DMS 273 treated with DMSO at 0.1 percent for 48 hours (cell line): ENCODE measurements around the gene DMAP1.

ENCODE experiments used
- DNase-seq: peaks from one replicate; lab custom pipeline; 2025; lab: John Stamatoyannopoulos, UW

Gene DMAP1

GRCh38 chr1:44254392-44254910 is 41.2 kb downstream of the DMAP1 start:
- no peak for DNase-seq

DNA sequence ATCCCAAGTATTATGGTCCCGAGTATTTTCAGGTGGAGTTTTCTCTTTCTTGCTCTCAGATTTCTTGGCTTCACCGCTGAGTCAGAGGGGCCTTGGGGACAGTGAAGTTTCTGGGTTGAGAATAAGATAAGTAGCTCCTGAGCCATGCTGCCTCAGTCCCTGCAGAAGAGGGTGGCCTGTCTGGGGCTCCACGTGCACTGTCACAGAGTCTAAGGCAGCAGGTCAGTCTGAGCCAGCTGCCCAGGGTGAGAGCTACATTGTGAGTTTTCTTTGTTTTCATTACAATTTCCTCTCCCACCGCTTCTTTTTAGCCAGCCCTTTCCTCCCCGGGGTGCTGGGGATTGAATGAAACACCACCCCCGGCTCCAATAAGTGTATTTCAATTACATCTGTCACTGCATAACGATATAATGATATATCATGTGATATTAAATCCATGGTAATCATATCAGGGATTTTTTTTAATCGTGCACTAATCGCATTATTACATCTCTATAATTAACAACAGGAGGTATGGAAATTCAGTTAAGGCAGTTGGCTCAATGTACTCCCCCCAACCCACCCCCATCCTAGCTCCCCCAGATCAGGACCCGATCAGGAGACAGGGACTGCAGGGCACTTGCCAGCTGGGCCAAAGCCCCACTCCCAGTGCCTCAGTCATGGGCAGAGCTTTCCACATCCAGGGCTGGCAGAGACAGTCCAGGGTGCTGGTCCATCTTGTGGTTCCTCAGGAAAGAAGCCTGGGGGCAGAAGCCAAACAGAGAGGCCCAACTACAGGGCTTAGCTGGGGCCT is 43.7 kb downstream of the DMAP1 start:
- DNase-seq, result no peak

DNA sequence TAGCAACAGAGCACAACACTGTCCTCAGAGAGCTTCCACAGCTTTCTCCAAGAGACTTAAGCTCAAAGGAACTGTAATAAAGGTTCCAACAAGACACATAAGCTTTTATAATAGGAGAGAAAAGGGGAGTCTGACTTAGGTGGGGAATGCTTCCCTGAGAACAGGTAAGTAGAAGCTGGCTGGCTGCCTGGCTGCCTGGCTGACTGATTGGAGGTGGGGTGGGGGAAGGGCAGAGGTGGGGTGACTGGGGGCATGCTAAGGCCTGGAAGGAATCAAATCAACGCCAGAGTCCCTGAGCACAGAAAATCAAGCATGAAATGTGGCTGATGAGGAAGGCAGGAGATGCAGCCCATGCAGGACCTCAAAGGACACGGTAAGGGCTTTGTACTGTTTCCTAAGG is 45.8 kb downstream of the DMAP1 start:
- no peak for DNase-seq

GRCh38 chr1:44260792-44261170 is 47.5 kb downstream of the DMAP1 start:
- DNase-seq, result no peak

DNA sequence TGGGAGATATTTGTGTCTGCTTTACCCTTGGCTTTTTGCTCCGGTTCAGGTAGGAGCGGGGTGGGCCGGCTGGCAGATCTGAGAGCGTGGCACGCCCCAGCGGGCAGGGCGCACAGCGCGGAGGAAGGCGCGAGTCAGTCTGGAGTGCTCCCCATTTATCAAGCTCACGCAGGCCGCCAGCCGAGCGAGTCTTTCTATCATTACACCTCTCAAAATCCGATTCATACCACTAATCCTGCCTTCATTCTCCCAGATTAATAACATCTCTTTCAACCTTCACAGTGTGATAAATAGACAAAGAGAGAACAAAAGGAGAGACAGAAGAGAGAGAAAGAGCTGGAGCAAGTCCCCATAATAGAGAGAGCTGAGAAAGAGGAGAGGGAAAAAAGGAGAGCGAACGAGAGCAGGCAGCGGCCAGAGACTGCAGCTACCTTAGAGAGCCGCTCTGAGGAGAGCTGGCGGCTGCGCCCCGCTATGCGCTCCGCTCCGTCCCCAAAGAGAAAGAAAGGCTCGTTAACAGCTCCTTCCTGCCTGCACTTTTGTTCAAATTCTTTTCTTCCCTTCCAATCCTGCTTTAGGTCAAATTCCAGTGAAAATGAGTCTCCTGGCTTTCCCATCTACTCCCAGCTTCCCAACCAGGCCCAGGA is 48.0 kb downstream of the DMAP1 start:
- no peak for DNase-seq

DNA sequence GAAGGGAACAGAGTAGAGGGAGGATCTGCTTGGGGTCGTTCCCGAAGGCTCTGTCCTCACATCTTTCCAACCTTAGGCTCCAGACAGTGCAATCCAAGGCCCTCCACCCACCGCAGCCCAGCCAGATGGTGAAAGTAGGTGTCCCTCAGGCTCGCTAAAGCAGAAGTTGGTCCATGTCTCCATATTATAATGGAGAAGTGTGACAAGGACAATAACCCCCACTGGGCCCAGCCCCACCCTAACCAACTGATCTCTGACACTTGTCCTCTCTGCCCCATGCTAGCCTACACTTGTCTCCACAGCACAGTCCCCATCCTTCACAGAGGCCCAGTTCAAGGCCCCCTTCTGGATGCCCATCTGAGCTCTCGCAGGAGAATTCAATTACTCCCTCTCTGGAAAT is 48.7 kb downstream of the DMAP1 start:
- DNase-seq, result no peak

DNA sequence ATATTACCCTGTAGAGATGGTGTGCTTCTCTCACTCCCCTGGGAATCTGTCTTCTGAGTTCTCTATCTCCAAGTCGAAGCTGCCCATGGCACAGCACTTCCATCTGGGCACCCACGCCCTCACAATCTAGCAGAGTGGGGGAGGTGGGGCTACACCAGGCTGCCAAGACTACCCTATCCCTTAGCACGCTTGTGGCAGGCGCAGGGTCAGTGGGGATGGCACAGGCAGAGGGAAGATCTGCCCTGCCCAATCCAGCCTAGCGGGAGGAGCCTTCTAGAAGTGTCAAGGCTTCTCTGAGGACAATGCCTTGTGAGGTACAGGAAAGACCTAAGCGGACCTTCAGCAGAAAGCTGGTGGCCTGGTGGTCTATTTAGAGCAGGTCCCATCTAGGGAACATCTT is 49.1 kb downstream of the DMAP1 start:
- no peak for DNase-seq

- DNase-seq, result no peak
These were observed 49.7 kb downstream of the DMAP1 start for GRCh38 chr1:44262816-44263567.

- DNase-seq, result no peak
These were observed 50.5 kb downstream of the DMAP1 start for GRCh38 chr1:44263568-44264450.

GRCh38 chr1:44264451-44264771 is 51.1 kb downstream of the DMAP1 start:
- no peak for DNase-seq

DNA sequence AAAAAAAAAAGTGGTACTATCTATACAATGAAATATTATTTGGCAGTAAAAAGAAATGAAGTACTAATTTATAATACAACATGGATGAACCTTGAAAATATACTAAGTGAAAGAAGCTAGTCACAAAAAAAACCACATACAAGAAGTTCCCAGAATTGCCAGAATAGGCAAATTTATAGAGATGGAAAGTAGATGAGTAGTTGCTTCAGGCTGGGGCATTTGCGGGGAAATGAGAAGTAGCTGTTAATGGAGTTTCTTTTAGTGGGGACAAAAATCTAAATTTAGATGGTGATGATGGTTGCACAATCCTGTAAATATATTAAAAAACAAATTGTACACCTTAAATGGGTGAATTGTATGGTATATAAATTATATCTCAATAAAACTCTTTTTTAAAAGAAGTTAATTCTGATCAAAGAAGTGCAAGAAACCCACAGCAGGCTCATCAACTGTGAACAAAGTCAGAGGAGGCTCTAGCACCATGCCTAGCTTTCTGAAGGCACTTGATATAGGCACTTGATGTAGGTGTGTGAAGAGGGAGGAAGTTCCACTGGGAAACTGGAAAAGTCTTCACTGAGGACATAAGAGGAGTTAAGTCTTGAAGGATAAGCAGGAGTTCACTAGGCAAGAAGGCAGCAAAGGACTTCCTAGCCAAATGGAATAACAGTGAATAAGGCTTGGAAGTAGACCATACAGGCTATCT is 52.5 kb downstream of the DMAP1 start:
- DNase-seq, result no peak

DNA sequence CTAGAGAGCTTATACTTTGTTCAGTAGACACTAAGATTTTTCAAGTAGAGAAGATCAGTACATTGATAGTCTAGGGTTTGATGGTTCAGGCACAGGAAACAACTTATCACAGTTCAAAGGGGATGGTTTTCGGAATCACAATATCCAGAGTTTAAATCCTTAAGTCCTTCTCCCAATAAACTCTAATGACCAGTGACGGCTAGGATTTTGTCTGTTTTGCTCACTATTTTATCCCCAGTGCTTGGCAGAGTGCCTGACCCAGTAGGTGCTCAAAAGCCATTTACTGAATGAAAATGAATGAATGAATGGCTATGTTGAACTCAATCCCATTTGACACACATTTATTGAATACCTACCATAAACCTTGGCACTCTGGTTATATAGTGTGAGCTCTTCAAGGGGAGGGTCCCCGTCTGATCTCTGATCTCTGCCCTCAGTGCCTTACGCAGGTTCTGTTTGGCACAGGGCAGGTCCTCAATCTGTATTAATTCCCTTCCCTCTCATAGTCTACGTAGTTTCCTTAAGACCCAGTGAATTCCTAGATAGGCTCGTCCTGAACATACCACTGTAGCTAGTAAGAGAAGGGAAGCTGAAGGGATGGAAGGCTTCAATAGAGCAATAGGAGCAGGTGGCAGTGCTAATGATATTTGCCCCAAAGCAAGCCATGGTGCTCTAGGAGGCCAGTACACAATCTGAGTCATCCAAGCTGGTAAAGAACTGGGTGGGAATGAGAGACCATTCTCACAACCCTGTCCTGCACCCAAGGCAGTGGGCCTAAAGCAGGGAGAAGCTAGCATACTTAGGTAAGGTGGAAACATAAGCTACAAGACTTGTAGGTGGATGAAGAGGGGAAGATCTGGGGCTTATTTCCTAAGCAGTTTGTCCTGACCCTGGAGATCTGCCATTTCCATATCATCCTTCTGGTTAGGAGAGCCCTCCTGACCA is 53.4 kb downstream of the DMAP1 start:
- no peak for DNase-seq

DNA sequence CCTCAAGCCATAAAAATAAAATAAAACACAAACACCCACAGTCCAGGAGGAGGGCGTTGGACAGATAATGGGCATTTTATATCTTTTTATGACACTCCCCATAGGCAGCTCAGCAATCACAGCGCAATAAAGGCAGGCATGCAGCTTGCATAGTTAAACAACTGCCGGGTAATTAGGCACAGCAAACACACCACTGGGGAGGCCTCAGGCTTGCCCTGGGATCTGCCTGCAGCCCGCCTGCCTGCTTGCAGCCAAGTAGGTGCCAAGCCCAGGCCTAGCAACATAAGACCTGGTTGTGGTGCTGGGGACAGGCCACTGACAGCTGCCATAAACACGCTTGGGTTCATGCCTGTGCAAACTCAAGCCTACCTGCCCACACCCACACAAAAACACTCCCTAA is 54.2 kb downstream of the DMAP1 start:
- no peak for DNase-seq

- DNase-seq, result no peak
These were observed 54.8 kb downstream of the DMAP1 start for GRCh38 chr1:44268054-44268453.
